LoVo (cell line): ENCODE results near the gene HES7.
"Not testable (repeated sequence)": the region's sequence is repeated elsewhere in the genome, so short reads cannot be mapped to it uniquely, and the experiment has no call there.

ENCODE experiments used
- DNase-seq: peaks from one replicate; pipeline ENCODE4 v3.0.0-alpha.2; 2016; ENCODE audit warnings: low spot score

HES7 gene

DNA sequence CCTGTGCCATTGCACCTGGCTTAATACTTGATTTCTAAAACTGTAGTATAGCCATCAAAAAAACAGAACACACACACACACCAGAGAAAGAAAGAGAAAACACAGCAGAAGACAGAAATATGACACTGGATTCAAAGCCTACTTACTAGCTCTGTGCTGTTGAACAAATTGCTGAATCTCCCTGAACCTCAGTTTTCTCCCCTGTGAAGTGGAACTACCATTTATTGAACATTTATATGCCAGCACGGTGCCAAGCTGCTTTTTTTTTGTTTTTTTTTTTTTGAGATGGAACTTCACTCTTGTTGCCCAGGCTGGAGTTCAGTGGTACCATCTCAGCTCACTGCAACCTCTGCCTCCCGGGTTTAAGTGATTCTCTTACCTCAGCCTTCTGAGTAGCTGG, 23.1 kb downstream of the HES7 start:
- DNase-seq, result no peak

DNA sequence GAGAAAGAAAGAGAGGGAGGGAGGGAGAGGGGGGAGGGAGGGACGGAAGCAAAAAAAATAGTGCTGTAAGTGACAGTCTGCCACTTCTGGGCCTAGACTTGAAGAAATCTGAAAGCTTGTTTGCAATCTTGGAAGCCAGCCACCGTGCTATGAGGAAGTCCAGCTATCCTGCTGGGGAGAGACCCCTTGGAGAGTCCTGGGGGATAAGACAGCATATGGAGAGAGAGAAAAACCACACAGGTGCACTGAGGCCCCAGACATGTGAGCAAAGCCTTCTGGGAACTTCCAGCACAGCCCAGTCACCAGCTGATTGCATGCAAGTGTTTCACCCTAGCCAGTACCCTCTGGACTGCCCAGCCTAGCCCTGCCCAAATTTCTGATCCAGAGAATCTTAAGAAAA, 23.8 kb downstream of the HES7 start:
- DNase-seq, result no peak

DNA sequence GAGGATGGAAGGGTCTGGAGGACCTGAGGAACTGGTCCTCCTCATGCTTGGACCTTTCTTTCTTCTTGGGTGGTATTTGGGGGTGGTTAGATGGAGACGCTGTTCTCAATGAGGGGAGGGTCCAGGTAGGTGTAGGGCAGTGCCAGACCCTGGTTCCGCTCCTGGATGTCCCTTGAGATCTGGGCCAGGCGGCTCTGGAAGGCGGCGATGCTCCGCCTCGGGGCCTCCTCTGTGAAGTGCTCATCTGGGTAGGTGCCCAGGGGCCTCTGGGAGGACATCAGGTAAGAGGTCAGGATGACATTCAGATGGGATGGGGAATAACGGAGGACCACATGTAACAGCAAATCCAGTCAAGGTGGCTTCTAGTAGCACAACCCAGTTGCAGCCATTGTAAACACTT, 27.4 kb downstream of the HES7 start:
- no peak for DNase-seq

DNA sequence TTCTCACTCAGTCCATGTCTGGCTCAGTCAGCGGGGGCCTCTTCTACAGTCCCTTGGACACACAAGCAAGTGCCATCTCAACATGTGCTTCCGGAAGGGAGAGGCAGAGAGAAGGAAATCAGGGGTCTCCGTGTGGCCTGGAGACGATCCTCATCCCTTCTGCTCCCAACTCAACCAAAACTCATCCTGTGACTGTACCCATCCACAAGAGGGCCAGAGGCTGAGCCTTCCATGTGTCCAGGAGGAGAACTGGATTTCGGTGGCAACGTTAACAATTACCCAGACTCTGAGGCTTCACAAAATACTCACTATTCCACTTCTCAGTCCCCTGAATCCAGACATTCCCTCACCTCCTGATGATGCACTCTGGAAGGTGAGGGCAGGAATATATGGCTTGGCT, 28.5 kb downstream of the HES7 start:
- DNase-seq, result no peak

DNA sequence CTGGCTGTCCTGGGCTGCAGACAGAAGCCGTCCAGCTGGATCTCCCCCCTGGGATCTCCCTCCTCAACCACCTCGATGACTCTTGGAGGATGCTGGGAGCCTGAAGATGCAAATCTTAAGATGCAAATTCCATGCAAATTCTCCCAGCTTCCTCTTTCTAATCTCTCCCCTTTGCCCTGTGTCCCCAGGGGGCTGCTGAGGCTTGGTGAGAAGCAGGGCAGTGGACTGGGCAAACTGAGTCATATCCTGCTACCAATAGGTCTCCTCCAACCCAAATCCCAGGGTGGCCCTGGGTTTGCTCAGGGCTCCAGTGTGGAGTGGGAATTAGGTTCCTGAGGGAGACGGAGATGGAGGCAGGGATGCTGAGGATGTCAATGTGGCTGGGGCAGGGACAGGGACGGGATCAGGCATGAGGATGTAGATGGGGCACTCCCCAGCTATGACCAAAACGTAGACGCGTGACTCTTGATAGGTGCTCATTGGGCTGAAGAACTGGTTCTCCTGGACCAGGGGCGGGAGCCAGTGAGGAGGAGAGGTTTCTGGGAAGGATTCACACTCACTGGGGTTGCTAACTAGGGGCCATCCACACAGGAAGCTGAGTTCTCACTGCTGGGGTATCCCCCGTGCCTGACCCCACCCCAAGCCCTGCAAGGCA, 32.7 kb downstream of the HES7 start:
- DNase-seq, result no peak

DNA sequence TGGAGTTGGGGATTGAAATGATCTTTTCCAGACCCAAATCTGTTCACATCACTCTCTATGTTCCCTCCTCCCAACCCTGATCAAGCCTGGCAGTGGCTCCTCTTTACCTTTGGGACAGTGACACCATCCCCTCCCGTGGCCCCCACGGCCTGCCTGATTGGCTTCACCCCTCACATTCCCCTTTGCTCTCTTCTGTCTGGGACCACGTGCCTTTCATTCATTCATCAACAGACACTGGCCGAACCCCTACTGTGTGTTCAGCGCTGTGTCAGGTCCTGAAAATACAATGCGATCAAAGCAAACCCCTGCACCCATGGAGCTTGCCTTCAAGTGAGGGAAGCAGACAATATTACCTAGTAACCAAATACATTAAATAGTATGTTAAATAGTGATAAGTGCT, 34.2 kb downstream of the HES7 start:
- no peak for DNase-seq

DNA sequence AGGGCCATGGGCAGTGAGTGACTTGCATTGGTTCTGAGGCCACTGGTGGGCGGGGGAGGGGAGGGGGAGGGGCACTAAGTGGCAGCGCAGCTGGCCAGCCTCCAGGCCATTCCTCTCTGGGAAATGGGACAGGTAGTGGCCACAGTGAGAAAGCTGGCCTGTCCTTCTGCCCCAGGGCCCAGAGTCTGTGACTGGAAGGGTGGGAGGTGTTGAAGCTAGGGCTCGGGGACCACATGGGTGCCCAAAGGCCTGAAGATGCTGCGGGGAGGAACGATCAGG, 36.0 kb downstream of the HES7 start:
- DNase-seq, result no peak

DNA sequence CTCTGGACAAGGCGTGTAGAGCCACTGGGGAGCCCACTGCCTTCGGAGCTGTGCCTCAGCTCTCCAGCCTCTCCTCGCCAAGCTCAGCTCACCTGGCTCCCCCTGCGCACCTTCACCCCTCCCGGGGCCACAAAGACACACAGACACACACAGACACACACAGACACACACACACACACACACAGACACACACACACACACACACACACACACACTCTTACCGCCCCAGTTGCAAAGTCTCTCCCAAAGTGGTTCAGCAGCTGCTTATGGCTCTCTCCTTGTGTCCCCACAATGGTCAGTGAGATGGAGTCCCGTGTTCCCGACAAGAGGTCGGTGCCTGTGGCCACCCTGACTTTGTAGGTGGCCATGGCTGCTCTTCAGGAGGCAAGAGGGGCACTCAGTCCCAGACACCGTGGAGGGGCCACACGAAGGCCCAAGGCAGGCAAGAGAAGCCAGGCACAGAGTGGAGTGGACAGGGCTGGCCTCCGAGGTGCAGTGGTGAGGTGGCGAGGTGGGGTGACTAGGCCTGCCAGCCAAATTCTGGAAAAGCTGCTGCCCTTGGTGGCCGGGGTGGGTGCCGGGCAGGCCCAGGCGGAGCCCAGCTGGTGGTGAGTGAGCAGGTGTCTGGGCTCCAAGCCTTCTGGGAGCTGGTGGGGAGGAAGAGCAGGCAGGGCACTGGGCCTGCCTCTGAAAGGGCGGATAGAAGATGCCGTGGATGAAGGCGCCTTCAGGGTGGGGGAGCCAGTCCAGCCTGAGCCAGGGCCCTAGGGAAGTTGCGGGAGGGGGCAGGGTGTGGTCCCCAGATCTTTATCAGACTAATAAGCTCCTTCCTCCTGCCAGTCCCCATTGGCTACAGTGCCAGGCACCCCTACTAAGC, 36.6 kb downstream of the HES7 start, which contains the start of gene ALOX12B:
Gene ALOX12B, minus strand, starts transcription at position 642 of the 877 bp plus-strand sequence. Its CDS starts 274 bp downstream, at position 368.
- DNase-seq, result no peak

DNA sequence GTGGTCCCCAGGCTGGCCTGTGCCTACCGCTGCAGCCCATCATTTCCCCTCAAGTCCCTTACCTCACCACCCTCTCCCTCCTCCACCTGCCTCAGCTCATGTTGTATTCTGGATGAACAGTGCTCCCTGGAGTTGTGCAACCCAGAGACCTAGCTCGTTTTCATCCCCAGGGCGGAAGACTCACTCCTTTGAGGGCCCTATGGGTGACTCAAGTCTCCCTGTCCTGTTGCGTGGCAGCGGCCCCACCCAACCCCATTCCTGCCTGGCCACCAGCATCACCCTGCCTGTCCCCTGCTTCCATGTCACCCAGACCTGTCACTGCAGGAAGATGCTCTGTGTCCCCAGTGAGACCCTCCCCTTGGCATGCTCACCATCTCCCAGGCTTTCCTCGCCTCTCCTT, 39.7 kb downstream of the HES7 start:
- DNase-seq, result no peak

DNA sequence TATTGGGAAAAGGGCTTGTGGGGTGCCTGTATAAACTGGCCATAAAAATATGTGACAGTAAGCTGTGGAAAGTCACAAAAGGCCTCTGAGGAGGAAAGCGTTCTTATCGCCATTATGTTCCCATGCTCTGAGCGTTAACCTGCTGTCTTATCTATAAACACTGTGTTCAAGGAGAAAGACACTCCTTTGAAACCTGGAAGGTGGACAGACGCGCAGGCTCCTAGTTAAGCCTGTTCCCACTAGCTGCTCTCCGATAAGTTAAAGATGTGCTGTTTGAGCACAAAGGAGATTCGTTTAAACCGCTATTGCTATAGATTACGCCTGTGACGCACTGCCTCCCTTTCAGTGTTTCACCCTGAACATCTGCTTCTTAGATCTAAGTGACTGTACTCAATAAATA, 41.6 kb downstream of the HES7 start:
- DNase-seq, result no peak

DNA sequence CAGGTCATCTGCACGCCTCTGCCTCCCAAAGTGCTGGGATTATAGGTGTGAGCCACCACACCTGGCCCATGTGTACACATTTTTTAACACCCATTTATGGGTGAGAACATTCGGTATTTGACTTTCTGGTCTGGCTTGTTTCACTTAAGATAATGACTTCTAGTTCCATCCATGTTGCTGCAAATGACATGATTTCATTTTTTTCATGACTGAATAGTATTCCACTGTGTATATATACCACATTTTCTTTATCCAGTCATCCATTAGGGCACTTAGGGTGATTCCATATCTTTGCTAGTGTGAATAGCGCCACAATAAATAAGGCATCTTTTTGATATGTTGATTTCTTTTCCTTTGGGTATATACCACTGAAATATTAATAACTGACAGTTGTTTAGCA, 42.0 kb downstream of the HES7 start:
- DNase-seq, result no peak

DNA sequence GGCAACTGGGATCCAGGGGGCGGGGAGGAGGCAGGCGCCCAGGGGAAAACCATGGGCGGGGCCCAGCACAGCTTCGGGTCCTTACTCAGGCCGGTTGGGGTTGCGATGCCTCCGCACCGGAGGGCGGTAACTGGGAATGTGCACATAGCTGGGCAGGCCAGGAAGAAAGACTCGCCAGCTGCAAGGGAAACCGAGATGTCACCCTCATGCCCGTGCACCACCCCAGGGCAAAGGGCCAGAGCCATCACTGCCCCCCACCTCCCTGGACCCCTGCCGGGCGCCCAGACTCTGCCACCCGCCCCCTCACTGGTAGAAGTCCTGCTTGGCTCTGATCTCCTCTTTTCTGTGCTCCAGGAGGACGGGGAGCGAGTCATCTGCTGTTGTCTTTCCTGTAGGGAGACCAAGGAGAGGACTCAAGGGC, 43.1 kb downstream of the HES7 start:
- no peak for DNase-seq

DNA sequence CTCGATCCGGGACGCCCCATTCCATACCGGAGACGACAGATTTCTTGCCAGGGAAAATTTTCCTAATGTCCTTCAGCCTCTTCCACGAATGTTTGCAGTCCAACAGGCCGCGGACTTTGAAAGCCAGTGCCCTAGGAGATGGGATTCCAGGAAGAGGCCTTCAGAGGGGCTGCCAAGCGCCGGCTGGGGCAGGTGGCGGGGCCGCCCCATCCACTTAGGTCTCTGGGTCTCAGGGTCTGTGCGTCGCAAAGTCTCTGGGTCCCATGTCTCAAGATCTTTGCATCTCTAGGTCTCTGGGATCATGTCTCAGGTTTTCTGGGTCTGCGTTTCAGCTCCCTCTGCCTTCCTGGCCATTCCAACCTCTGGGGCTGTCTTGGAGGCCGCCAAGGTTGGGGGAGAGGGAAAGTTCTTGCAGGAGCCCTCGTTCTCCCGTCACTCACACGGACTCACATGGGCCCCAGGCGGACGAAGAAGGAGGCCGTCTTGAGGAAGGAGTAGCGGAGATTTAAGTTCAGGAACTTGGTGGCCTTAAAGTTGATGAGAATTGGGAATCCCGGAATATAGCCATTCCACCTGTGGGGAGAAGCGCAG, 43.6 kb downstream of the HES7 start:
- DNase-seq, result no peak

DNA sequence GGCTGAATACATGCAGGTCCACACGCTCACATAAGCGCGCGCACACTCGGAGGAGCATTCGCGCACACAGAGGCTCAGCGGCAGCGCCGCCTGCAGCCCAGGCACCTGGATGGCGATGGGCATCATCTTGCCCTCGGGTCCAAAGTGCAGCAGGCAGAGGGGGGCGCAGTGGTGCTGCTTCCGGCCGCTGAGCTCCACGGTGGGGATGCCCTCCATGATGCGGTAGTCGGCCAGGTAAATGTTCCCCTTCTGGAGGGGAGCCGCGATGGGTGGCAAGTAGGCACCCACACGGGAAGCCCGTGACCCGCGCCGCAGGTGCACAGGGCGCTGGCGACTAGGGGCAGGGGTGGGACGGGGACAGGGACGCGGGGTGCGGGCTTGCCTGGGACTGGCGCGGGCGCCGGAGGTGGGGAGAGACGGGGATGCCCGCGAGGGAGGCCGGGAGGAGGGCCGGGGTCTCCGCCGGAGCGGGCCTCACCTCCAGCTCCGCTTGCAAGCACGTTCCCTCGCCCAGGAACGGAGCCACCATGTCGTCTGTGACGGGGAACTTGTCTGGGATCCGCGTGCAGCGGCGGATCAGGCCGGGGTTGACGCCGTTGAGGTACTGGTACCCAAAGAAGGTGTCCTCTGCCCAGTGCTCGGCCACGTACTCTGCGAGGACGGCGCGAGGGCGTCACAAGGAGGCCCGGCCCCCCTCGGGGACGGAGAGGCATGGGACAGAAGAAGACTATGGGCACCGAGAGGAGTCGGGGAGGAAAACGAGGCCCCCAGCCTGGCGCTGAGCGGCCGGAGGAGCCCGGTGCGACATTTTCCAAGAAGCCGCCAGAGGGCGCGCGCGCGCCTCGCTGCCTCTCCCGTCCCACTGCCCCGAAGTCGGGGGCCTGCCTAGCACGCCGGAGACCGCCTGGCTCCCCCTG, 44.4 kb downstream of the HES7 start:
- DNase-seq, result peak; percentile 80

DNA sequence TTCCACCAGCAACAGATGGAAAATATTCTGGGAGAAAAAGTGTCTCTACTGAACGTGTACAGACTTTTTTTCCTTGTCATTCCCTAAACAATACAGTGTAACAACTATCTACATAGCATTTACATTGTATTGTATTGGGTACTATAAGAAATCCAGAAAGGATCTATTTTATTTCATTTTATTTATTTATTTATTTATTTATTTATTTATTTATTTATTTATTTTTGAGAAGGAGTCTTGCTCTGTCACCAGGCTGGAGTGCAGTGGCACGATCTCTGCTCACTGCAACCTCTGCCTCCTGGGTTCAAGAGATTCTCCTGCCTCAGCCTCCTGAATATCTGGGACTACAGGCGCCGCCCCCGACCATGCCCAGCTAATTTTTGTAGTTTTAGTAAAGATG, 46.0 kb downstream of the HES7 start:
- not testable (repeated sequence) for DNase-seq

DNA sequence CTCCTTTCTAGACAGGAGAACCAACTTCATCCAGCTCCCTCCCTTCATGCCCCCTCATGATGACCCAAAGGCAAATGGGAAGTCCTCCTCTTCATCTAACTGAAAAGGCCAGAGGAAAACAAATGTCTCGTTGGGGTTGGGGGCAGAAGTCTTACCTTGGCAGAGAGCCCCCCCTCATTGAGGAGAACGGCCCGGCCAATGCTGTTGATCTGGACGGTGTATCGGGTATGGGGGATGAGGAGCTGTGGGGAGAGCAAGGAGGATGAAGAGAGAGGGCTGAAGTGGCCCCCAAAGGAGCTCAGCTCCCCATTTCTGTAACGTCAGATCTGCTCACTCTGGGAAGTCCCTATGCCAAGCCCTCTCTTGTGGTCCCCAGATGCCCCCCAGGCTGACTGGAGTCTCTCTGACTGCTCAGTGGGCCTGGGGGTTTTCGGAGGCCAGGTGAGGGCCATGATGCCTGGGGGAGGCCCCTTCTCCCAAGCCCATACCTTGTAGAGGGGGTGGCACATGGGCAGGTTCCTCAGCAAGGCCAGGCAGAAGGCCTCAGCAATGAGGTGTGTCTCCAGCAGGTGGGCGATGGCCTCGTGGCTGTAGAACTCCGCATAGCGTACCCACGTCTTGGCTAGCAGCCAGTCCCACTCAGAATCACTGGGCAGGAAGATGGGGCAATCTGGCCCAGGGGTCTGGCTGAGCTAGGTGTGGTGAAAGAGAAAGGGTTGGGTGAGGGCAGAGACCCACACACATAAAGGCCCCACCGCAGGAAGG, 47.2 kb downstream of the HES7 start:
- no peak for DNase-seq

DNA sequence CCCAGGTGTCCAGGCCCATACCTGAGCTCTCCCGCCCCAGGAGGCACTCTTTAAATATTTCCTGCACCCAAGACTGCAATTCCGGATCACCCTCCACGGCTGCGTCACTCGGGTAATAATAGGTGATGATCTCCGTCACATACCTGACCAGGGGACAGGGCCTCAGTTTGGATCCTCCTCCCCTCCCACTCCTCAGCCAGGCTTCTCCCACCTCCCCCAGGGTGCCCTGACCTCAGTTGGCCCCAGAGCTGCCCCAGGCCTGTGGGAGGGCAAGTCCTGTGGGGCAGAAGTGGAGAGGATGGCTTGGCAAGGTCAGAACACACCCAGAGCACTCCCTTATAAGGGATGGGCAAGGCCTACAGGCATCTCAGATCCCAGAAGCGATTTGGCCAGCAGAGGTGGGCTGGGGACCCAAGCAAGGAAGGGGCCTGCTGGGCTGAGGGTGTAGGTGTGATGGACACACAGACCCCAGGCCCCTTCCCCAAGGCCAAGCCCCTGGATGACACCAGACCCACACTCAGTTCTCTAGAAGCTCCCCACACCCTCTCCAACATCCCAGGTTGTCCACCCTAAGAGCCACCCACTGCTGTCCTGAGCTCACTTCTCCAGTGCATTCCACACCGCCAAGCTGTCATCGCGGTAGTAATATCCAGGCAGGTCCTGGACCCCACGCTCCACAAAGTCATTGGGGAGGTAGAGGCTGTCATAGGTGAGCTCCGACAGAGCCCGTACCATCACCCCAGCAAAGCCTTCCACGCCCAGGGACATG, 48.1 kb downstream of the HES7 start:
- DNase-seq, result no peak

DNA sequence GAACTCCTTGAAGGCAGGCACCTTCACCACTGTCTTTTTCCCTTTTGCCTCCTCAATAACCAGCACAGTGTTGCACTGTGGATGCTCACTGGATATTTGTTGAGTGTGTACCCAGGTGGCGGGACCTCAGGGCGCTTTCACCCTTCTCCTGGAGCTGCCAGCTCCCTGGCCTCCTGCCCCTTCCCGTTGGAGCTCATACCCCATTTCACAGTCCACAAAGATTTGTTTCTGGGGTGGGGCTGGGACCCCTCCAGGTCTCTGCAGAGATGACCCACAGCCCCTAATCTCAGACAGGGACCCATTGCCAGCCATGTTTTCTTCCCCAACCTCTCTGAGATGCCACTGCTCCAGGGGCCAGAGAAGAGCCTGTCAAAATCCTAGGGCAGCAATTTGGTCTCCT, 48.8 kb downstream of the HES7 start:
- DNase-seq, result no peak

DNA sequence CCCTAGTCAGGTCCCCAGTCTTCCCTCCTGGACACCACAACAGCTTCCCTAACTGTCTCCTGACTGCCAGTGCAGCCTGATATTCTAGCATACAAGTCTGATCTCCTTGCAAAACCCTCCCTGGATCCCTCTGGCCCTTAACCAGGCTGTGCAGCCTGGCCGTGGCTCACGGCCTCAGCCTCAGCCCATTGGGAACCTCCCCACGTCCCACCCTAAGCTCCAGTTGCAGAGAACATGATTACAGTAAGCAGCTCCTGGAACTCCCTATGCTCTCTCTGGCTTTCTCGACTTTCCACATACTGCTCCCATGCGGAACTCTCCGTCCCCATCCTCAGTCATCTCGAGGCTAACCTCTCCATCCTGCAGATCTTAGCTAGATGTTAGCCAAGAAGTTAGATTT, 49.4 kb downstream of the HES7 start:
- no peak for DNase-seq

DNA sequence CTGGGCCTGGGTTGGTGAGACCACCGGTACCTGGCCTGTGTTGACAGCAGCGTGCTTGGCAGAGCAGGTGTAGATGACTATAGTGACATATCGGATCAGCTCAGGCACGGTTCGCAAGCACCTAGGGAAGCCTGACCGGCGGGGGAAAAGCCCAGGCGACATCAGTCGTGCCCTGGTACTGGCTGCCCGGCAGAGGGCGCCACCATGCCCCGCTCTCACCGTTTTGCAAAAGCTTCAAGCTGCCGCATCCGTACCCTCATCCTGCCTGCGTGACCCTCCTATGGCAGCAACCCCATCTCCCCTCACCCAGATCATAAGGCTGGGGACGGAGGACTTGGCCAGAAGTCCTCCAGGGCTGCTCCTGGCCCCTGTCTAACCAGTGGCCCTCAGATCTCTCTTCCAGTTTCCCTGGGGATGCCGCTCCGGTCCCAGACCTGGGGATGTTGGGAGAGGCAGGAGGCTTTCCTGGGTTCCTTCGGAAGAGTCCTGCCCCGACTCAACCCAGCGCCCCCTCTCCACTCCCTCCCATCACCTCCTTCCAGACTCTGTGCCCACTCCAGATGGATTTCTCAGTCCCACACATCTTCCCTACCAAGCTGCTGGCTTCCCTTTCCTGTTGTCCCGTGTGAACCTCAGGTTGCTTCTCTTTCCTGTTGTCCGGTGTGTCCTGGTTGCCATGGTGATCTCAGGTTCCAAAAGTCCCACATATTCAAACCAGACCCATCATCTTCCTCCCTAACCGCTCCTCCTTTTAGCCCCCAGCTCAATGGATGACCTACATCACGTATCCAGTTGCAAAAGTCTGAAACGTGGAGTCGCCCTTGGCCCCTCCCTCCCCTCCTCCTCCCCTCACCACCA, 50.0 kb downstream of the HES7 start:
- DNase-seq, result peak; percentile 71
